Testis (tissue), 3 donors: ENCODE data around the gene CACNA1D. TPM values are rescaled to one million over a fixed set of nuclear protein-coding genes. Genes with fewer than 3 reads are reported as not detected.

ENCODE experiments used
- DNase-seq: peaks from one replicate; pipeline ENCODE4 v3.0.0-alpha.2; 2019
- H3K27ac ChIP-seq, 2 donors: fragments of 200-600 bp; sonication (generic); one replicate each; pipeline ENCODE4 v1.5.1; 2019
- H3K27me3 ChIP-seq: fragments of 200-600 bp; sonication (generic); one replicate; pipeline ENCODE4 v1.5.1; 2019
- H3K36me3 ChIP-seq: fragments of 200-600 bp; sonication (generic); one replicate; pipeline ENCODE4 v1.5.1; 2017; ENCODE audit warnings: low read depth; ENCODE audit errors: missing control alignments
- H3K4me1 ChIP-seq: fragments of 200-600 bp; sonication (generic); one replicate; pipeline ENCODE4 v1.5.1; 2019
- H3K4me3 ChIP-seq, 2 donors: fragments of 200-600 bp; sonication (generic); one replicate each; pipeline ENCODE4 v1.5.1; 2017 to 2019
- H3K9me3 ChIP-seq: fragments of 200-600 bp; sonication (generic); one replicate; pipeline ENCODE4 v1.5.1; 2017
- CTCF ChIP-seq, 3 experiments: fragments of 450-650 bp in 2 of 3; fragments of 200-600 bp in 1 of 3; sonication (generic) in 1 of 3; IDR thresholded peaks; one replicate each; pipeline ENCODE4 v1.5.1; 2016 to 2019; ENCODE audit warnings: antibody characterized with exemption in 3 of 3, mild to moderate bottlenecking in 2 of 3, moderate library complexity in 1 of 3
- POLR2A ChIP-seq: fragments of 450-650 bp; IDR thresholded peaks from one replicate; pipeline ENCODE4 v1.6.1; 2017; ENCODE audit warnings: antibody characterized with exemption, mild to moderate bottlenecking, moderate library complexity
- WGBS, 2 donors: methylation state at CpG; one replicate each; pipeline ENCODE4 v1.1.5; 2018; 5-methylcytosine and 5-hydroxymethylcytosine counted together
- intact Hi-C: fragments of 100-400 bp; cut with DNase I; formaldehyde crosslinking; loops from one replicate; pipeline ENCODE4 v1.15.1; 2023; ENCODE audit warnings: low total_unique reads
- polyA plus RNA-seq: library from polyadenylated mRNA; stranded (reverse); fragments of 350-450 nt; fragmentation: Illumina TruSeq; extraction: RNeasy Lipid Tissue Mini Kit (QIAGEN cat#74804); gene quantifications from one replicate; pipeline ENCODE4 v1.2.3, GENCODE V29; 2014; ENCODE audit warnings: low read depth, low replicate concordance; ENCODE audit not compliant: insufficient read depth
- total RNA-seq, 2 donors: library from RNA; depleted of rRNA; stranded (reverse); fragments of >200 nt; gene quantifications; one replicate each; pipeline ENCODE4 v1.2.3, GENCODE V29; 2016

Gene CACNA1D
- total and polyA plus RNA-seq, 3 donors from 2014 or later, result 8.0 to 39.0 (median 37.6) TPM

- peak overlapping the region; percentile 77 to 83 for H3K27ac ChIP-seq
- TF ChIP-seq POLR2A (no peak), CTCF (IDR thresholded peaks at IDR 0.05) (no peak)
- no peaks in the 10 kb centered on the region for H3K27me3 ChIP-seq
- WGBS, 2 donors, result 80 to 87% methylated on average over 9 to 10 of the region's 10 CpGs
- H3K4me3 ChIP-seq, result no peak overlapping the region
- no peak for DNase-seq
- H3K9me3 ChIP-seq, result no peaks in the 10 kb centered on the region
- intact Hi-C loops, result no loop called here
- H3K4me1 ChIP-seq, result peaks cover 17% of the 10 kb centered on the region
- H3K36me3 ChIP-seq, result no peaks in the 10 kb centered on the region
These were observed 349.1 kb downstream of the CACNA1D start for GRCh38 chr3:53843195-53844177.

- TF ChIP-seq CTCF (IDR thresholded peaks at IDR 0.05), result no peak
- no peak for DNase-seq
- Histone ChIP-seq H3K27ac (peak overlapping the region; percentile 77 to 83), H3K9me3 (no peaks in the 10 kb centered on the region), H3K4me3 (no peak overlapping the region), H3K36me3 (no peaks in the 10 kb centered on the region), H3K27me3 (no peaks in the 10 kb centered on the region), H3K4me1 (peaks cover 17% of the 10 kb centered on the region)
- intact Hi-C loops, result no loop called here
- WGBS, 2 donors, result 65% methylated on average over 9 of the region's 9 CpGs
These were observed 350.1 kb downstream of the CACNA1D start for GRCh38 chr3:53844262-53845102.

- intact Hi-C loops, result no loop called here
- Histone ChIP-seq H3K27ac (peak overlapping the region; percentile 76 to 77), H3K9me3 (no peaks in the 10 kb centered on the region), H3K36me3 (no peaks in the 10 kb centered on the region), H3K27me3 (no peaks in the 10 kb centered on the region), H3K4me1 (peaks cover 17% of the 10 kb centered on the region), H3K4me3 (peak overlapping the region; percentile 61 to 63)
- peak; percentile 75 for DNase-seq
- WGBS, 2 donors, result 10 to 20% methylated on average over 16 to 20 of the region's 25 CpGs
- TF ChIP-seq POLR2A (no peak), CTCF (IDR thresholded peaks at IDR 0.05) (peak in 1 of 3 experiments; percentile 9)
These were observed 350.9 kb downstream of the CACNA1D start for GRCh38 chr3:53845103-53845880.

- WGBS, 2 donors, result 0 to 2% methylated on average over 1 to 16 of the region's 34 CpGs
- TF ChIP-seq POLR2A, result no peak
- TF ChIP-seq CTCF (IDR thresholded peaks at IDR 0.05), result no peak
- H3K4me3 ChIP-seq, result peak overlapping the region; percentile 61 to 63
- intact Hi-C loops, result no loop called here
- H3K27me3 ChIP-seq, result no peaks in the 10 kb centered on the region
- no peak for DNase-seq
- no peaks in the 10 kb centered on the region for H3K36me3 ChIP-seq
- H3K9me3 ChIP-seq, result no peaks in the 10 kb centered on the region
- peaks cover 17% of the 10 kb centered on the region for H3K4me1 ChIP-seq
- H3K27ac ChIP-seq, result peak overlapping the region; percentile 76 to 77
These were observed 351.4 kb downstream of the CACNA1D start for GRCh38 chr3:53845881-53846133.
